NCI-H460 (cell line): ENCODE data around the gene KCNA1. TPM values are rescaled to one million over a fixed set of nuclear protein-coding genes. Genes with fewer than 3 reads are reported as not detected.

Experiments
- DNase-seq: peaks from one replicate; pipeline ENCODE4 v3.0.0-alpha.2; 2016; ENCODE audit warnings: low read depth; ENCODE audit errors: extremely low read depth
- total RNA-seq: library from RNA; depleted of rRNA; stranded (reverse); fragments of >200 nt; shearing (Covaris generic); gene quantifications from 2 replicates; pipeline ENCODE4 v1.2.3, GENCODE V29; 2014; rRNA removed

Gene KCNA1
- total RNA-seq, 1 experiment from 2014 or later: not detected

DNA sequence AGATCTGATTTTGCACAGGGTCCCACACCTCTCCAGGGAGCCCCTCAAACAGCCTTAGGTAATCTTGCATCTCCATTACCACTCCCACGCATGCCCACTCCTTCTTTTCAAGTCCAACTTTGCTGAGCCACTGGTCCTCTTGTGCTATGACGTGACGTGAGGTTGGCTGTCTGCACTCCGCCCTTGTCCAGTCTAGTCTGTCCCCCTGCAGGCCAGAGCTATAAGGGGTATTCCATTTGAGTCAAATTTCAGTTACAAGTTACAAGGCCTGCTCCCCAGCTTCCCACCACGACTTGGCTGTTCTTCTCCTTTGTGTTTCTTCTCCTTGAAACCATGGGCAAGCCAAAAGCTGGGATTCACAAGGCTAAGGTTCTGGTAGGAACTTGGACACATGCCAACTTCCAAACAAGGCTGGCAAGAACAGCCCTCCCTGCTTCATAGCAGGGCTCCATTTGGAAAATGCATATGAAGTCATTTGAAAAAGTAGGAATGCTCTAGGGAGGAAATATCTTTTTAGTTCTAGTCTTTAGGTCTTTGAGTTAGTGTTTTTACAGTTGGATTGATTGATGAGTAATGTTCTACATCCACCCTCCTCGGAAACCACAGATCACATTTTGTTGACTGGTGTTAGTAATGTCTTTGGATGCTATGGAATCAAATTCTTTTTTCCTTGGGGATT is 49.1 kb downstream of the KCNA1 start:
- DNase-seq: no peak

DNA sequence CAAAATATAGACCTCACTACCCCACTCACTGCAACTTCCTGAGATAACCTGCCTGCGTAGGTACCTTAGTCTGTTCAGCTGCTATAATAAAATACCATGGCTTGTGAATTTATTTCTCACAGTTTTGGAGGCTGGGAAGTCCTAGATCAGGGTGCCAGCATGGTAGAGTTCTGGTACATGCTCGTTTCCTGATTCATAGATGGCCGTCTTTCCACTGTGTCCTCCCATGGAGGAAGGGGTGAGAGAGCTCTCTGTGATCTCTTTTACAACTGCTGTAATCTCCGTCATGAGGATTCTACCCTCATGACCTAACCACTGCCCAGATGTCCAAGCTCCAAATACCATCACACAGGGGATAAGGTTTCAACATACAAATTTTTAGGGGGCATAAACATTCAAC is 49.7 kb downstream of the KCNA1 start:
- no peak for DNase-seq

- DNase-seq: no peak
These were observed 50.3 kb downstream of the KCNA1 start for GRCh38 chr12:4960030-4960429.

- DNase-seq: no peak
These were observed 50.8 kb downstream of the KCNA1 start for GRCh38 chr12:4960547-4960946.

- no peak for DNase-seq
These were observed 51.6 kb downstream of the KCNA1 start for GRCh38 chr12:4961311-4961710.

GRCh38 chr12:4962539-4963486 is 53.1 kb downstream of the KCNA1 start:
- no peak for DNase-seq

Other genes starting within 250 kb of the KCNA1 start
- not detected in 2 replicates for gene GALNT8, start 189.5 kb upstream of the KCNA1 start, total RNA-seq
- not detected in 2 replicates for gene KCNA5, start 134.0 kb downstream of the KCNA1 start, total RNA-seq